GM12892 (cell line): ENCODE data around the gene TBCD.

Source experiments
- POLR2AphosphoS5 ChIP-seq: IDR thresholded peaks from 2 replicates; pipeline ENCODE4 v1.6.1; 2011; ENCODE audit warnings: low read depth, low read length, control low read depth
- TAF1 ChIP-seq: IDR thresholded peaks from 2 replicates; pipeline ENCODE4 v1.6.1; 2011; ENCODE audit warnings: low read depth, mild to moderate bottlenecking, control low read depth, low read length, borderline replicate concordance

- TF ChIP-seq TAF1 (no peak), POLR2AphosphoS5 (no peak)
Measured at GRCh38 chr17:82839617-82840292, 87.9 kb downstream of the TBCD start, which contains the start of gene ZNF750.
